LNCAP (cell line): Measurements from ENCODE around the gene CD2.

Experiments
- TF ChIP-seq, protein P1 (sequence below): fragments of 450-650 bp; IDR thresholded peaks from 2 replicates; pipeline ENCODE4 v1.5.1; 2017; ENCODE audit warnings: mild to moderate bottlenecking

CD2 gene

DNA sequence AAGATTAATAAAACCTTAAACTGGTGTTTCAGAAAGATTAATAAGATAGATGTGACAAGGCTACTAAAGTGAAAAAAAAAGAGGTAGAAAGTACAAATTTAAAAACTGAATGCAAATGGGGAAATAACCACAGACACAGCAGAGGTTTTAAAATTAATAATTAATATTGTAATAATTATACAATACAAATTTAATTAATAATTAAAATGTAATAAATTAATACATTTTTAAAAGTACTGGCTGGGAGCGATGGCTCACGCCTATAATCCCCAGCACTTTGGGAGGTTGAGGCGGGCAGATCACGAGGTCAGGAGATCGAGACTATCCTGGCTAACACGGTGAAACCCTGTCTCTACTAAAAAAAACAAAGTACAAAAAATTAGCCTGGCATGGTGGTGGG is 26.8 kb downstream of the CD2 start:
- TF ChIP-seq, protein P1, sequence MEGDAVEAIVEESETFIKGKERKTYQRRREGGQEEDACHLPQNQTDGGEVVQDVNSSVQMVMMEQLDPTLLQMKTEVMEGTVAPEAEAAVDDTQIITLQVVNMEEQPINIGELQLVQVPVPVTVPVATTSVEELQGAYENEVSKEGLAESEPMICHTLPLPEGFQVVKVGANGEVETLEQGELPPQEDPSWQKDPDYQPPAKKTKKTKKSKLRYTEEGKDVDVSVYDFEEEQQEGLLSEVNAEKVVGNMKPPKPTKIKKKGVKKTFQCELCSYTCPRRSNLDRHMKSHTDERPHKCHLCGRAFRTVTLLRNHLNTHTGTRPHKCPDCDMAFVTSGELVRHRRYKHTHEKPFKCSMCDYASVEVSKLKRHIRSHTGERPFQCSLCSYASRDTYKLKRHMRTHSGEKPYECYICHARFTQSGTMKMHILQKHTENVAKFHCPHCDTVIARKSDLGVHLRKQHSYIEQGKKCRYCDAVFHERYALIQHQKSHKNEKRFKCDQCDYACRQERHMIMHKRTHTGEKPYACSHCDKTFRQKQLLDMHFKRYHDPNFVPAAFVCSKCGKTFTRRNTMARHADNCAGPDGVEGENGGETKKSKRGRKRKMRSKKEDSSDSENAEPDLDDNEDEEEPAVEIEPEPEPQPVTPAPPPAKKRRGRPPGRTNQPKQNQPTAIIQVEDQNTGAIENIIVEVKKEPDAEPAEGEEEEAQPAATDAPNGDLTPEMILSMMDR = no peak

DNA sequence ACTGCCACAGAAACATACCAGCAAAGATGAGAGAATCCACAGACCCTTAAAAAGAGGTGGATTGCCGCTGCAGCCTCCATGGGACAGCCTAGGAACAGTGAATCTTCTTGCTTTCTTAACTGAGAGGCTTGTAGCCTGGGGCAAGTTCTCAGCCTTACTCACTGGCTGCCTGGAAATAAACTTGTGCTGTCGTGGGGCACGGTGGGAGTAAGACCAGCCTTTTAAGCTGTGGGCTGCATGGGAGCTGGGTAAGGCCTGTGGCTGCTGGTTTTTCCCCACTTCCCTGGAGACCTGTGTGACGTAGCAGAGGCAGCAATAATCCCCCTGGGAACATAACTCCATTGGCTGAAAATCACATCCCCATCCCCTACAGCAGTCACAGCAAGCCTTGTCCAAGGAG is 30.8 kb downstream of the CD2 start:
- TF ChIP-seq, protein P1 = no peak

DNA sequence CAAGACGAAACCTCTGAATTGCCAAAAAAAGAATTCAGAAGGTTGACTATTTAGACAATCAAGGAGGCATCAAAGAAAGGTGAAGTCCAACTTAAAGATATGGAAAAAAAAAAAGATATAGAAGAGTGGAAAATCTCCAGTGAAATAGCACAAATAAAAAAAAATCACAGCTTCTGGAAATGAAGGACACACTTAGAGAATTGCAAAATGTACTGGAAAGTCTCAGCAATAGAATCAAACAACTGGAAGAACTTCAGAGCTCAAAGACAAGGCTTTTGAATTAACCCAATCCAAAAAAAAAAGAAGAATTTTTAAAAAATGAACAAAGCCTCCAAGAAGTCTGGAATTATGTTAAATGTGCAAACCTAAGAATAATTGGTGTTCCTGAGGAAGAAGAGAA is 31.8 kb downstream of the CD2 start:
- TF ChIP-seq, protein P1 = no peak

GRCh38 chr1:116791727-116792126 is 37.5 kb downstream of the CD2 start:
- TF ChIP-seq, protein P1 = no peak

DNA sequence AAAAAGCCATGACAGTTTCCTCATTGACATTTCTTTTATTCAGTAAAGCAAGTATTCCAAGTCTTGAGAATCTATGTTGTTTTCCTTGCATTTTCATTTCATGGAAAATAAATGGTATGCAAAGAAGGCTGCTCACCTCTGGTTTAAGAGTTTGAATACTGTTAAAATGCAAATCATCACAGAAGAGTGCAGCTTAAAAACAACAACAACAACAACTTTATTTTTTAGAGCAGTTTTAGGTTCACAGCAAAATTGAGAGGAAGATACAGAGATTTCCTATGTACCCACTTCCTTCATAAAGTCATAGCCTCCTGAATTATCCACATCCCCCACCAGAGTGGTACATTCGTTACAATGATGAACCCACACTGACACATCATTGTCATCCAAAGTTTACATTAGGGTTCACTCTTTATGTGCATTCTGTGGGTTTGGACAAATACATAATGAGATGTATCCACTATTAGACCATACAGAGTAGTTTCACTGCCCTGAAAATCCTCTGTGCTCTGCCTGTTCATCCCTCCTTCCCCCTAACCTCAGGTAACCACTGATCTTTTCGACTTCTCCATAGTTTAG is 39.2 kb downstream of the CD2 start:
- TF ChIP-seq, protein P1 = no peak

DNA sequence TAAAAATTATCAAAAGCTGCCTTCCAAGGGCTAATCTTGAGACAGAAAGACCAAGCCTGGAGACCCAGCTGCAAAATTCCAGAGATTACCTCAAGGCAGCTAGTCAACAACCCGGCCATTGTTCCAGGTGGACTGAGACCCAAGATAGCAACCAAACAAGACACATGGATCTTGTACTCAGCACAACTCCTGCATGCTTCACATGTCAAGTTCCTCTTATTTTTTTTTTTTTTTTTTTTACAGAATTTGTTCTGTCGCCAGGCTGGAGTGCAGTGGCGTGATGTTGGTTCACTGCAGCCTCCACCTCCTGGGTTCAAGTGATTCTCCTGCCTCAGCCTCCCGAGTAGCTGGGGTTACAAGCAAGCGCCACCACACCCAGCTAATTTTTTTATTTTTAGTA is 40.1 kb downstream of the CD2 start:
- TF ChIP-seq, protein P1 = no peak

GRCh38 chr1:116794804-116795481 is 40.7 kb downstream of the CD2 start:
- TF ChIP-seq, protein P1 = no peak

GRCh38 chr1:116795482-116795829 is 41.2 kb downstream of the CD2 start:
- TF ChIP-seq, protein P1 = no peak
